Spleen (tissue), 11 donors: ENCODE results near the gene SNRPD3. TPM values are rescaled to one million over a fixed set of nuclear protein-coding genes. Genes with fewer than 3 reads are reported as not detected.

Source experiments
- DNase-seq: peaks from one replicate; pipeline ENCODE4 v3.0.0-alpha.2; 2020
- H3K27ac ChIP-seq, 8 donors: fragments of 200-600 bp; sonication (generic) in 7 of 8; 1 replicate in 4 of 8; 2 replicates in 4 of 8; pipeline versions ENCODE4 v1.5.0 to v1.8.0; 2016 to 2021; ENCODE audit warnings: inconsistent platforms in 4 of 8, mild to moderate bottlenecking in 4 of 8, moderate library complexity in 1 of 8
- H3K27me3 ChIP-seq, 7 donors: fragments of 200-600 bp; sonication (generic) in 6 of 7; replicated peaks in 1 of 7; 1 replicate in 4 of 7; 2 replicates in 3 of 7; pipeline versions ENCODE4 v1.5.0 to v1.8.0; 2016 to 2021; ENCODE audit warnings: inconsistent platforms in 3 of 7, mild to moderate bottlenecking in 1 of 7
- H3K36me3 ChIP-seq, 6 donors: fragments of 200-600 bp; sonication (generic) in 5 of 6; 1 replicate in 4 of 6; 2 replicates in 2 of 6; pipeline versions ENCODE4 v1.5.0 to v1.8.0; 2016 to 2021; ENCODE audit warnings: inconsistent platforms in 2 of 6
- H3K4me1 ChIP-seq, 6 donors: fragments of 200-600 bp; sonication (generic) in 5 of 6; 1 replicate in 3 of 6; 2 replicates in 3 of 6; pipeline versions ENCODE4 v1.5.0 to v1.8.0; 2016 to 2021; ENCODE audit warnings: inconsistent platforms in 3 of 6
- H3K4me3 ChIP-seq, 8 donors: fragments of 200-600 bp; sonication (generic) in 7 of 8; 1 replicate in 4 of 8; 2 replicates in 4 of 8; pipeline versions ENCODE4 v1.5.0 to v1.8.0; 2016 to 2021; ENCODE audit warnings: inconsistent platforms in 4 of 8, mild to moderate bottlenecking in 4 of 8, moderate library complexity in 2 of 8
- H3K9me3 ChIP-seq, 8 donors: fragments of 200-600 bp; sonication (generic) in 7 of 8; 1 replicate in 4 of 8; 2 replicates in 4 of 8; pipeline versions ENCODE4 v1.5.0 to v1.8.0; 2016 to 2021; ENCODE audit warnings: inconsistent platforms in 4 of 8
- POLR2A ChIP-seq, 3 donors: fragments of 450-650 bp; IDR thresholded peaks; one replicate each; pipeline ENCODE4 v1.5.1; 2017; ENCODE audit warnings: antibody characterized with exemption in 3 of 3, mild to moderate bottlenecking in 1 of 3
- POLR2AphosphoS5 ChIP-seq, 3 donors: sonication (generic); formaldehyde crosslinking; IDR thresholded peaks; one replicate each; pipeline ENCODE4 v1.5.1; 2017; ENCODE audit warnings: antibody characterized with exemption in 3 of 3
- WGBS, 5 donors: extraction: QIAGEN DNeasy Blood & Tissue Kit in 3 of 5; methylation state at CpG; one replicate each; pipeline versions ENCODE4 v1.1.5 to v1.1.7; 2013 to 2018; 5-methylcytosine and 5-hydroxymethylcytosine counted together
- intact Hi-C: fragments of 100-400 bp; cut with DNase I; formaldehyde crosslinking; loops from one replicate; pipeline ENCODE4 v1.15.0; 2023; ENCODE audit warnings: low total_unique reads
- polyA plus RNA-seq, 3 donors: library from polyadenylated mRNA; stranded (reverse); fragments of 200-250 nt; gene quantifications; one replicate each; pipeline ENCODE4 v1.2.1, GENCODE V29; 2013
- total RNA-seq, 7 donors: library from RNA; depleted of rRNA in 3 of 7; stranded (reverse); fragments of >200 nt in 3 of 7; fragmentation: NEBNext Ultra II Directional in 4 of 7; extraction: Animal tissue kit (Norgen Biotek cat#: 25700) in 4 of 7; gene quantifications; one replicate each; pipeline versions ENCODE4 v1.1.0 to v1.2.1, GENCODE V29; 2016 to 2021
- TF ChIP-seq, protein P1 (sequence below), 11 experiments: fragments of 200-600 bp in 7 of 11; fragments of 450-650 bp in 4 of 11; sonication (generic) in 4 of 11; IDR thresholded peaks in 8 of 11; conservative IDR thresholded peaks in 3 of 11; 1 replicate in 7 of 11; 2 replicates in 4 of 11; pipeline versions ENCODE4 v1.4.0 to v1.8.0; 2016 to 2021; ENCODE audit warnings: antibody characterized with exemption in 11 of 11, inconsistent platforms in 4 of 11, mild to moderate bottlenecking in 1 of 11
- donor health status: healthy with polysubstance abuse.
- donor health status: DM: no; HTN: no; CAD: no; lungs with moderate emphysema.
- donor health status: DM: no; HTN: no; CAD: no.
- donor health status: Bipolar disorder and iron deficiency.
- donor health status: healthy.
- donor health status: DM: no; HTN: no; CAD: no.
- donor health status: DM: yes; HTN: yes; CAD: no.

Gene SNRPD3
- total and polyA plus RNA-seq, 10 donors, result 52.0 to 142 (median 92.5) TPM

DNA sequence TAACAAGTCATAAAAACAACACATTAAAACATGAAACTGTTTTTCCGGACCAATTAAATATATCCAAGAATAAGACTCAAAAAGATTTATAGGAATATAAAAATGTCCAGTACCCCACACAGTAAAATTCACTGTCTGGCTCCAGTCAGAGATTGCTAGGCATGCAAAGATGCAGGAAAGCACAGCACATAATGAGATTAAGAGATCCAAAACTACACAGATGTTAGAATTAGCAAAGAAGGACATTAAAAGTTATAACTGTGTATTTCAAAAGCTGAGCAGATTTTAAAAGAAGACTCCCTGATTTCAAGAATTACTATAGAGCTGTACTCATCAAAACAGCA is 23.4 kb downstream of the SNRPD3 start:
- TF ChIP-seq POLR2A (IDR thresholded peaks at IDR 0.05) (no peak), POLR2AphosphoS5 (IDR thresholded peaks at IDR 0.05) (no peak)
- TF ChIP-seq, protein P1, sequence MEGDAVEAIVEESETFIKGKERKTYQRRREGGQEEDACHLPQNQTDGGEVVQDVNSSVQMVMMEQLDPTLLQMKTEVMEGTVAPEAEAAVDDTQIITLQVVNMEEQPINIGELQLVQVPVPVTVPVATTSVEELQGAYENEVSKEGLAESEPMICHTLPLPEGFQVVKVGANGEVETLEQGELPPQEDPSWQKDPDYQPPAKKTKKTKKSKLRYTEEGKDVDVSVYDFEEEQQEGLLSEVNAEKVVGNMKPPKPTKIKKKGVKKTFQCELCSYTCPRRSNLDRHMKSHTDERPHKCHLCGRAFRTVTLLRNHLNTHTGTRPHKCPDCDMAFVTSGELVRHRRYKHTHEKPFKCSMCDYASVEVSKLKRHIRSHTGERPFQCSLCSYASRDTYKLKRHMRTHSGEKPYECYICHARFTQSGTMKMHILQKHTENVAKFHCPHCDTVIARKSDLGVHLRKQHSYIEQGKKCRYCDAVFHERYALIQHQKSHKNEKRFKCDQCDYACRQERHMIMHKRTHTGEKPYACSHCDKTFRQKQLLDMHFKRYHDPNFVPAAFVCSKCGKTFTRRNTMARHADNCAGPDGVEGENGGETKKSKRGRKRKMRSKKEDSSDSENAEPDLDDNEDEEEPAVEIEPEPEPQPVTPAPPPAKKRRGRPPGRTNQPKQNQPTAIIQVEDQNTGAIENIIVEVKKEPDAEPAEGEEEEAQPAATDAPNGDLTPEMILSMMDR (IDR thresholded peaks at IDR 0.05 in 8 of 11, conservative IDR thresholded peaks at IDR 0.05 in 3 of 11), result no peak
- DNase-seq, result no peak
- WGBS, 5 donors, result 92 to 98% (median 93%) methylated on average over 1 of the region's 1 CpG

DNA sequence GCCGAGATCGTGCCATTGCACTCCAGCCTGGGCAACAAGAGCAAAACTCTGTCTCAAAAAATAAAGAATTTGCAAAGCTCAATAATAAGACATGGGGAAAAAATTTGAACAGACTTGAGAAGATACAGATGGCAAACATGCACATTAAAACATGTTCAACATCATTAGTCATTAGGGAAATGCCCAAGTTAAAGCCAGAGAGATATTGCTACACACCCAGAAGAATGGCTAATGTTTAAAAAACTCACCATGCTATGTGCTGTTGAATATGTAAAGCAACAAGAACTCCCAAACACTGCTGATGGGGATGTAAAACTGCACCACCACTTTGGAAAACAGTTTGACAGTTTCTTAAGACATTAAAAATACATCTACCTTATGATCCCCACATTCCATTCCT is 24.5 kb downstream of the SNRPD3 start:
- Histone ChIP-seq H3K27me3 (no peaks in the 10 kb centered on the region), H3K36me3 (peaks cover 0 to 37% (median 4%) of the 10 kb centered on the region in 6 donors), H3K9me3 (no peaks in the 10 kb centered on the region), H3K4me1 (peaks cover 0 to 18% (median 0%) of the 10 kb centered on the region in 6 donors), H3K4me3 (no peak overlapping the region), H3K27ac (no peak overlapping the region)
- intact Hi-C loops, result no loop called here
- DNase-seq, result no peak
- 77 to 97% (median 94%) methylated on average over 2 of the region's 2 CpGs for WGBS, 5 donors
- TF ChIP-seq, protein P1 (IDR thresholded peaks at IDR 0.05 in 8 of 11, conservative IDR thresholded peaks at IDR 0.05 in 3 of 11), result no peak
- TF ChIP-seq POLR2AphosphoS5 (IDR thresholded peaks at IDR 0.05) (no peak), POLR2A (IDR thresholded peaks at IDR 0.05) (no peak)

More for the DNA sequence above, 23.4 kb downstream of the SNRPD3 start:
- intact Hi-C loops, result no loop called here
- Histone ChIP-seq H3K9me3 (no peaks in the 10 kb centered on the region), H3K4me3 (no peak overlapping the region), H3K4me1 (peaks cover 0 to 10% (median 0%) of the 10 kb centered on the region in 6 donors), H3K27me3 (no peaks in the 10 kb centered on the region), H3K36me3 (peaks cover 0 to 47% (median 9%) of the 10 kb centered on the region in 6 donors), H3K27ac (no peak overlapping the region)

DNA sequence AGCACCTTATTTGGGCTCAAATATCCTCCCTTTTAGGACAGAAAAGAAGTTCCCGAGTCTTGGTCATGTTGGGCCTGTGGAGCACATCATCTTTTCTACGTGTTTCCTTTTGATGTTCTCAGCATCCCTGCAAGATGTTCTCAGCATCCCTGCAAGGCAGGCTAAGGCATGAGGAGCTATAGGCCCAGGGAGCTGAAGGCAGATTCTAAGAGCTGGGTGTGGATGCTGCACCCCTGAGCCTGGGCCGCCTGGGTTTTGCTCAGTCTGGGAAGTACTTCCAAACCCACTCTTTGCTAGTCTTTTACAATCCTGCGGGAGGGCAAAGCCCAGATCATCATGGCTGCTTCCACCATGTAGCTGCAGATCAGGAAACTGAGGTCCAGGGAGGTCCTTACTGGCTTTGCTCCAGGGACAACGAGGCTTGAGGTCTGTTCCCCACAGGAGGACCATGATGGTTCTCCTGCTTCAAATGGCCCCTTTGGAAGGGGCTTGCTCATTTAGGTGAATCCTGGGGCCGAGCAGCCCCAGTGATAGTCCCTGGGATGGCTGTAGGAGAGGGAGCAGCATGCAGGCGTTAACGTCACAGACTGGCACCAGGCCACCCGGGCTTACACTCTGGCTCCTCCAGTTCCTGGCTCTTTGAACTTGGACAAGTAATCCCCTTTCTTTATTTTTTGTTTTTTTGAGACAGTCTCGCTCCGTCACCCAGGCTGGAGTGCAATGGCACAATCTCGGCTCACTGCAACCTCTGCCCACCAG is 26.4 kb downstream of the SNRPD3 start:
- WGBS, 5 donors, result 91 to 94% (median 93%) methylated on average over 11 to 12 of the region's 12 CpGs
- no peak overlapping the region for H3K27ac ChIP-seq
- intact Hi-C loops, result no loop called here

More for the DNA sequence above, 26.4 kb downstream of the SNRPD3 start:
- Histone ChIP-seq H3K36me3 (peaks cover 0 to 39% (median 6%) of the 10 kb centered on the region in 6 donors), H3K4me1 (peaks cover 0 to 18% (median 0%) of the 10 kb centered on the region in 6 donors), H3K27me3 (no peaks in the 10 kb centered on the region), H3K9me3 (no peaks in the 10 kb centered on the region), H3K4me3 (no peak overlapping the region)
- TF ChIP-seq POLR2AphosphoS5 (IDR thresholded peaks at IDR 0.05) (no peak), POLR2A (IDR thresholded peaks at IDR 0.05) (no peak)
- TF ChIP-seq, protein P1 (IDR thresholded peaks at IDR 0.05 in 8 of 11, conservative IDR thresholded peaks at IDR 0.05 in 3 of 11), result no peak
- DNase-seq, result peak; percentile 63
